ENCODE data around the gene KIAA1958.

DNA sequence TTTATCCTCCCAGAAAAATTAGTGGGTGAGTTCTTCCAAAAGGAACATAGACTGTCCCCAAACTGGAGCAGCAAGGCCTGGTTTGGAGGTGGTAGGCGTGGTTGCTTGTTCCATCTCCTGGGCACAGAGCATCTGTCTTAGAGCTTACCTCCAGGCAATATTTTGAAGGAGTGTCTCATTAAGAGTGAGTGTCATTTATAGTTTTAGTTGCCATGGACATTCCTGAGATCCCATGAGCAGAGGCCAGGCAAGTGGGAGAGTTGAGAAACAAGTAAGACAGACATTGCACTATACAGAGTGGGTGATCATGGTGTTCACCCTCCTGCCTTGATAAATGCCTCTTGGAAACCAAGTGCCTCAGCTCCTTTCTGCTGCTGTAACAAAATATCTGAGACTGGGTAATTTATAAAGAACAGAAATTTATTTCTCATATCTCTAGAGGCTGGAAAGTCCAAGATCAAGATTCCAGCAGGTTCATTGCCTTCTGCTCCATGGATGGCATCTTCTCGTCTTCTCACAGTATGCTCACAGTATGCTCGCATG, 68.5 kb downstream of the KIAA1958 start:
- TF ChIP-seq POLR2A (IDR thresholded peaks at IDR 0.05): no peak
- no peak for TF ChIP-seq EP300 (IDR thresholded peaks at IDR 0.05)
- TF ChIP-seq, protein P1, sequence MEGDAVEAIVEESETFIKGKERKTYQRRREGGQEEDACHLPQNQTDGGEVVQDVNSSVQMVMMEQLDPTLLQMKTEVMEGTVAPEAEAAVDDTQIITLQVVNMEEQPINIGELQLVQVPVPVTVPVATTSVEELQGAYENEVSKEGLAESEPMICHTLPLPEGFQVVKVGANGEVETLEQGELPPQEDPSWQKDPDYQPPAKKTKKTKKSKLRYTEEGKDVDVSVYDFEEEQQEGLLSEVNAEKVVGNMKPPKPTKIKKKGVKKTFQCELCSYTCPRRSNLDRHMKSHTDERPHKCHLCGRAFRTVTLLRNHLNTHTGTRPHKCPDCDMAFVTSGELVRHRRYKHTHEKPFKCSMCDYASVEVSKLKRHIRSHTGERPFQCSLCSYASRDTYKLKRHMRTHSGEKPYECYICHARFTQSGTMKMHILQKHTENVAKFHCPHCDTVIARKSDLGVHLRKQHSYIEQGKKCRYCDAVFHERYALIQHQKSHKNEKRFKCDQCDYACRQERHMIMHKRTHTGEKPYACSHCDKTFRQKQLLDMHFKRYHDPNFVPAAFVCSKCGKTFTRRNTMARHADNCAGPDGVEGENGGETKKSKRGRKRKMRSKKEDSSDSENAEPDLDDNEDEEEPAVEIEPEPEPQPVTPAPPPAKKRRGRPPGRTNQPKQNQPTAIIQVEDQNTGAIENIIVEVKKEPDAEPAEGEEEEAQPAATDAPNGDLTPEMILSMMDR (IDR thresholded peaks at IDR 0.05): no peak
- no peak for TF ChIP-seq POLR2AphosphoS5 (IDR thresholded peaks at IDR 0.05)

Measured in suprapubic skin (tissue), 4 donors.